Memory B cell (primary cell): ENCODE results near the gene ZNF622.

ENCODE experiments used
- ATAC-seq: fragments of 150-1000 bp; cut with Tn5 transposase; 2 replicates; pipeline ENCODE4 v1.10.0; 2021; ENCODE audit warnings: low read depth, mild to moderate bottlenecking, moderate library complexity
- DNase-seq, 2 donors: peaks; one replicate each; pipeline ENCODE4 v3.0.0; 2022; ENCODE audit warnings: low spot score in 2 of 2
- H3K27ac Mint-ChIP-seq: one replicate; pipeline ENCODE4 v1.8.0; 2022; ENCODE audit warnings: mild to moderate bottlenecking, moderate library complexity, mixed read lengths
- H3K27me3 Mint-ChIP-seq: one replicate; pipeline ENCODE4 v1.8.0; 2022; ENCODE audit warnings: mixed read lengths
- H3K36me3 Mint-ChIP-seq: one replicate; pipeline ENCODE4 v1.8.0; 2022; ENCODE audit warnings: mild to moderate bottlenecking, mixed read lengths
- H3K4me1 Mint-ChIP-seq: one replicate; pipeline ENCODE4 v1.8.0; 2022; ENCODE audit warnings: mixed read lengths
- H3K4me3 Mint-ChIP-seq: one replicate; pipeline ENCODE4 v1.8.0; 2022; ENCODE audit warnings: mild to moderate bottlenecking, moderate library complexity, mixed read lengths
- H3K9me3 Mint-ChIP-seq: one replicate; pipeline ENCODE4 v1.8.0; 2022; ENCODE audit warnings: mixed read lengths

Gene ZNF622

DNA sequence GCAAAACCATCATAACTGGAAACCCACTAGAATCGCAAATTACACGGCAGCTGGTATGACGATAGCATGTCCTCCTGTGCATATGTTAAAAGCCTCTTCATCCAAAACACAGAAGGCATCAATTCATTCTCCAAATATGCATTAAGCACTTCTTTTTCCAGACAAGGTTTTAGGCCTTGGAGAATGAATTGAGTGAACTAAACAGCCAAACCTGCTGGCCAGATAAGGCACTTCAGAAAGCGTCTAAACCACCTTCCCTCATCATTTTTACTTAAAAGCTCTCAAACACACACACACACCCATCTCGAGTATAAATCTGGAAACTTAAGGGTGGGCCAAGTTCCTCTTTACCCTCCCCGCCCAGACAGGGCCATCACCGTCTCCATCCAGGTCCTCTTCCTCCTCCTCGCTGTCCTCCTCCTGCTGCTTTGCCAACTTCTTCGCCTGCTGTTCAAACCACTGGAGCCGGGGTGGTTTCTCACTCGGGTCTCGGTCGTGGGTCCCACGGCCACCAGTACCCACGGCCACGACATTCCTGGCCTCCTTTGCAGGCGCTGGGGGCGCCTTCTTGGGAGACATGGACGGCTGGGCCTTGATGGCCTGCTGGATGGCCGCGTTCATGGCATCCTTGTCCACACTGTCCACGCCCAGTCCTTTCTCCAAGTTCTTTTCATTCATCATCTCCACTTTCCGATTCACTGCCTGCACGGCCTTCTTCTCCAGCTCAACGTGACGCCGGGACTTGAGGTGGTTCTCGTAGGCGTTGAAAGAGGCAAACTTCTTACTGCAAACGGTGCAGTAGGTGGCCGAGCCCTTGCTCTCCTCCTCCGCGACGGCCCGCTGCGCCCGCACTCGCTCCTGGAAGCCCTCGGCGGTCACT is 696 bp downstream of the ZNF622 start:
- ATAC-seq (peak; percentile 10), DNase-seq (no peak)
- Mint-ChIP-seq H3K9me3 (no peaks in the 10 kb centered on the region), H3K27ac (peak overlapping the region; percentile 97), H3K36me3 (peaks cover 22% of the 10 kb centered on the region), H3K4me1 (peaks cover 61% of the 10 kb centered on the region), H3K27me3 (no peaks in the 10 kb centered on the region), H3K4me3 (peak overlapping the region; percentile 99)

DNA sequence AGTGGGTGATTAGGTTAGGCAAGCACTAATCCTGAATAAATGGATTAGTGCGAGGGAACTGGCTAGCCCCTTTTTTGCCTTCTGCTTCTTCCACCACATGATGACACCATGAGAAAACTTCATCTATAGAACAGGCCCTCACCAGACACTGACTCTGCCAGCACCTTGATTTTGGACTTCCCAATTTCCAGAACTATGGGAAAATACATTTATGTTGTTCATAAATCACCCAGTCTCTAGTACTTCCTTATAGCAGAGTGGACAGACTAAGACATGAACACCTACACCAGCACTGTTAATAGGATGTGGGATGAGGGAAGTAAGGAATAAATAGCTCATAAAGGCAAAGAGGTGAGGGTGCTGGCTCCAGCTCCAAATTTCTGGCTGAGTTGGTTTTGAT is 1.4 kb downstream of the ZNF622 start:
- Mint-ChIP-seq H3K4me3 (peak overlapping the region; percentile 99), H3K27me3 (no peaks in the 10 kb centered on the region), H3K9me3 (no peaks in the 10 kb centered on the region), H3K36me3 (peaks cover 22% of the 10 kb centered on the region), H3K4me1 (peaks cover 65% of the 10 kb centered on the region), H3K27ac (peak overlapping the region; percentile 97)
- ATAC-seq (no peak), DNase-seq (no peak)

- no peak for DNase-seq
- peaks cover 24% of the 10 kb centered on the region for H3K36me3 Mint-ChIP-seq
- H3K27ac Mint-ChIP-seq, result no peak overlapping the region
- no peaks in the 10 kb centered on the region for H3K9me3 Mint-ChIP-seq
- H3K27me3 Mint-ChIP-seq, result no peaks in the 10 kb centered on the region
- no peak for ATAC-seq
- H3K4me3 Mint-ChIP-seq, result no peak overlapping the region
- H3K4me1 Mint-ChIP-seq, result peaks cover 51% of the 10 kb centered on the region
These were observed 3.8 kb downstream of the ZNF622 start for GRCh38 chr5:16461782-16462181.

DNA sequence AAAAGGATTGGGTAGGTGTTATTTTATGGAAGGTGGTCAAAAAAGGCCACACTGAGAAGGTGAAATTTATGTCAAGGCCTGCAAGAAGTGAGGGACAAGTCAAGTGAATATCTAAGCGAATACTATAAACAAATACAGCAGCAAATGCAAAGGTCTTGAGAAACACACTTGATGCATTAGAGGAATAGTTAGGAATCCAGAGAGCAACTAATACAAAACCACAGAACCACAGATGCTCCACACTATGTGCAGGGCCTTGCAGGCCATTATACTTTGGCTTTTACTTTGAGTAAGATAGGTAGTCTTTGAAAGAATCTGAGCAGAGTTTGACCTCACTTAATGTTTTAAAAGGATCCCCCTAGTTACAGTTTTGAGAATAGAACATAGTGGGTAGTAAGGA is 4.6 kb downstream of the ZNF622 start:
- H3K9me3 Mint-ChIP-seq, result no peaks in the 10 kb centered on the region
- DNase-seq (no peak), ATAC-seq (no peak)
- no peak overlapping the region for H3K4me3 Mint-ChIP-seq
- peaks cover 54% of the 10 kb centered on the region for H3K4me1 Mint-ChIP-seq
- H3K27ac Mint-ChIP-seq, result peak overlapping the region; percentile 14
- peaks cover 31% of the 10 kb centered on the region for H3K36me3 Mint-ChIP-seq
- H3K27me3 Mint-ChIP-seq, result no peaks in the 10 kb centered on the region

DNA sequence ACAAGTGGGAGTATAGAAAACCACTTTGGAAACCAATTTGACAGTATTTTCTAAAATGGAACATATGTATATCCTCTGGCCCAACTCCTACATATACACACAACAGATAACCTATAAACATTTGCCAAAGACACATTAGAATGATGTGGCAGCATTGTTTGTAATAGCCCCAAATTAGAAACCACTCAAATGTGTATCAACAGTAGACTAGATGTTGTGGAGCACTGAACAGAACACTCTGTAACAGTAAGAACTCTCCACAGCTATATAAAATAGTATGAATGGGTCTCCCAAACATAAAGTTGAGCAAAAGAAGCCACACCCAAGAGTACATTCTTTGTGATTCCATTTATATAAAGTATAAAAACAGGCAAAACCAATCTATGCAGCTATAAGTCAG is 6.1 kb downstream of the ZNF622 start:
- Mint-ChIP-seq H3K36me3 (peaks cover 35% of the 10 kb centered on the region), H3K27ac (no peak overlapping the region), H3K4me3 (no peak overlapping the region), H3K9me3 (no peaks in the 10 kb centered on the region), H3K4me1 (peaks cover 50% of the 10 kb centered on the region), H3K27me3 (no peaks in the 10 kb centered on the region)
- no peak for ATAC-seq
- no peak for DNase-seq

- no peak overlapping the region for H3K27ac Mint-ChIP-seq
- ATAC-seq (no peak), DNase-seq (no peak)
- H3K4me3 Mint-ChIP-seq, result no peak overlapping the region
- H3K36me3 Mint-ChIP-seq, result peaks cover 33% of the 10 kb centered on the region
- H3K4me1 Mint-ChIP-seq, result peaks cover 41% of the 10 kb centered on the region
- H3K27me3 Mint-ChIP-seq, result no peaks in the 10 kb centered on the region
- H3K9me3 Mint-ChIP-seq, result no peaks in the 10 kb centered on the region
These were observed 7.7 kb downstream of the ZNF622 start for GRCh38 chr5:16457853-16458252.

GRCh38 chr5:16457451-16457850 is 8.1 kb downstream of the ZNF622 start:
- no peak overlapping the region for H3K27ac Mint-ChIP-seq
- peaks cover 41% of the 10 kb centered on the region for H3K4me1 Mint-ChIP-seq
- H3K27me3 Mint-ChIP-seq, result no peaks in the 10 kb centered on the region
- DNase-seq (no peak), ATAC-seq (no peak)
- H3K4me3 Mint-ChIP-seq, result no peak overlapping the region
- H3K9me3 Mint-ChIP-seq, result no peaks in the 10 kb centered on the region
- H3K36me3 Mint-ChIP-seq, result peaks cover 33% of the 10 kb centered on the region

DNA sequence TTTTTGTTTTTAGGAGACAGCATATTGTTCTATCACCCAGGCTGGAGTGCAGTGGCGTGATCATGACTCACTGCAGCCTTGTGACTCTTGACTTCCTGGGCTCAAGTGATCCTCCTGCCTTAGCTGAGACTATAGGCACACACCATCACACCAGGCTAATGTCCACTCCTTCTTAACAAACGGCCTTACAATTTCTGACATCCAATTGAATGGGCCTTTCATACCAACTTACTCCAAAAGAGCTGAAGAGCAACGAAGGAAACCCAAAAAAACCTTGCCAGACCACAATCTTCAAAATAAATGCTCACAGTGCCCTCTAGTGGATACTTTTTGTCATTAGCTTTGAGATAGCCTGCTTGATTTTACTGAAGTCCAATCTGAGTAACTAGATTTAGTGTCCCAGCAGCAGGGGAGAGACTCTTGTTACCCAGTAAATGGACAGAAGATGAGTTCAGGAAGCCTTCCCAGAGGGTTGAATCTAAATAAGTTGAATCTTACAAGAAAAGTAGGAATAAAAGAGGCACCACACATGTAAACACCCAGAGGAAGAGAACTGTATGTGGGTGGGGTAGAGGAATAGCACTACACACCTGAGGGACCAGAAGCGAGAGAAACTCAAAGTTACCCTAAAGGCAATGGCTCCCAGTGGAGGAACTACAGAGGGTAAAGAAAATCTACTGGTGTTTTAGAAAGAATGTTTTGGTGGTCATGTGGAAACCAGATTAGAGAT is 9.3 kb downstream of the ZNF622 start:
- peak in 1 of 2 donors; percentile 51 for DNase-seq
- H3K36me3 Mint-ChIP-seq, result peaks cover 31% of the 10 kb centered on the region

GRCh38 chr5:16455668-16456067 is 9.9 kb downstream of the ZNF622 start:
- no peaks in the 10 kb centered on the region for H3K27me3 Mint-ChIP-seq
- H3K4me3 Mint-ChIP-seq, result no peak overlapping the region
- no peaks in the 10 kb centered on the region for H3K9me3 Mint-ChIP-seq
- H3K4me1 Mint-ChIP-seq, result peaks cover 29% of the 10 kb centered on the region
- DNase-seq, result no peak
- ATAC-seq, result peak; percentile 27
- H3K27ac Mint-ChIP-seq, result peak overlapping the region; percentile 54
- peaks cover 27% of the 10 kb centered on the region for H3K36me3 Mint-ChIP-seq

More for the DNA sequence above, 9.3 kb downstream of the ZNF622 start:
- Mint-ChIP-seq H3K27ac (peak overlapping the region; percentile 54), H3K9me3 (no peaks in the 10 kb centered on the region), H3K4me3 (peak overlapping the region; percentile 38), H3K4me1 (peaks cover 34% of the 10 kb centered on the region), H3K27me3 (no peaks in the 10 kb centered on the region)
- peak; percentile 62 for ATAC-seq

DNA sequence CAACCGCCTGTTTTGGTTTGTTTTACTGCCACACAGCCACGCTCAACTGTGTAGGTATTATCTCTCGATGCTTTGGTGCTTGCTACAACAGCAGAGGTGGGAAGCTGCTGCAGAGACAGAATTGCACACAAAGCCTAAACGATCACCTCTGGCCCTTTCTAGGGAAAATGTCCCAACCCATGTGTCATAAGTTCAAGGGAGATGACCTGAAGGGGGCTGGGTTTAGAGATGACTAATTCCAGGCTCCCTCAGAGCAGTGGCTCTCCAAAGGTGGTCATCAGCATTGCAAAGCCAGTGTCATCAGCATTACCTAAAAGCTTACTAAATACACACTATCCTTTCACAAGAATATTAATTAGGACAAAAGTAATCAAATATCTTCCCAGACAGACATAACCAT is 10.9 kb downstream of the ZNF622 start:
- DNase-seq, result no peak
- H3K27me3 Mint-ChIP-seq, result no peaks in the 10 kb centered on the region
- H3K4me3 Mint-ChIP-seq, result no peak overlapping the region
- H3K36me3 Mint-ChIP-seq, result peaks cover 34% of the 10 kb centered on the region
- no peak for ATAC-seq
- peaks cover 22% of the 10 kb centered on the region for H3K4me1 Mint-ChIP-seq
- H3K9me3 Mint-ChIP-seq, result no peaks in the 10 kb centered on the region
- no peak overlapping the region for H3K27ac Mint-ChIP-seq

GRCh38 chr5:16453609-16454008 is 12.0 kb downstream of the ZNF622 start:
- peaks cover 17% of the 10 kb centered on the region for H3K4me1 Mint-ChIP-seq
- ATAC-seq (no peak), DNase-seq (no peak)
- H3K4me3 Mint-ChIP-seq, result no peak overlapping the region
- H3K27me3 Mint-ChIP-seq, result no peaks in the 10 kb centered on the region
- peaks cover 41% of the 10 kb centered on the region for H3K36me3 Mint-ChIP-seq
- no peak overlapping the region for H3K27ac Mint-ChIP-seq
- H3K9me3 Mint-ChIP-seq, result no peaks in the 10 kb centered on the region

- H3K27me3 Mint-ChIP-seq, result no peaks in the 10 kb centered on the region
- peaks cover 3% of the 10 kb centered on the region for H3K4me1 Mint-ChIP-seq
- H3K36me3 Mint-ChIP-seq, result peaks cover 44% of the 10 kb centered on the region
- no peak overlapping the region for H3K27ac Mint-ChIP-seq
- ATAC-seq, result no peak
- no peak for DNase-seq
- no peak overlapping the region for H3K4me3 Mint-ChIP-seq
- H3K9me3 Mint-ChIP-seq, result no peaks in the 10 kb centered on the region
These were observed 15.4 kb downstream of the ZNF622 start for GRCh38 chr5:16450163-16450562.

GRCh38 chr5:16446993-16447392 is 18.6 kb downstream of the ZNF622 start:
- Mint-ChIP-seq H3K9me3 (no peaks in the 10 kb centered on the region), H3K4me3 (no peak overlapping the region), H3K36me3 (peaks cover 38% of the 10 kb centered on the region), H3K27ac (peak overlapping the region; percentile 38), H3K27me3 (no peaks in the 10 kb centered on the region), H3K4me1 (no peaks in the 10 kb centered on the region)
- no peak for ATAC-seq
- no peak for DNase-seq

DNA sequence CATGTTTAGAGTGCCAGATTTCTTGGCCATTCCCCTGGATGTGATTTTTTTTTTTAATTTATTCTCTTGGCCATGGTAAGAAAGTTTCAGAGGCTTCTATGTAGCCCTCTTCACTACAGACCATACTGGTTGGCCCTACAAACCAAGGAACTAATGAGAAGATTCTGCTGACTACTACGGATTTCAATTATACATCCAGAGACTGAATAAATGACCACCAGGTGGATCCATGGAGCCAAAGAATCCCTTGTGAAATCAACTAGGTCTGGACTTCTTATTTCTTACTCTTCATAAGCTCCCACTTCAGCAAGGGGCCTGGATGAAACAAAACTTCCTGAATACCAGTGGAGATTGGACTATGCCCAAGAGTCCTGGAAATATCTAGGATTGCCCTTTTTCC is 27.6 kb downstream of the ZNF622 start:
- no peak overlapping the region for H3K4me3 Mint-ChIP-seq
- peaks cover 2% of the 10 kb centered on the region for H3K36me3 Mint-ChIP-seq
- H3K27me3 Mint-ChIP-seq, result no peaks in the 10 kb centered on the region
- no peaks in the 10 kb centered on the region for H3K9me3 Mint-ChIP-seq
- DNase-seq (no peak), ATAC-seq (no peak)
- H3K4me1 Mint-ChIP-seq, result no peaks in the 10 kb centered on the region
- H3K27ac Mint-ChIP-seq, result no peak overlapping the region
